Left colon (tissue), 2 donors: Measurements from ENCODE around the gene PRKAG3. TPM values are rescaled to one million over a fixed set of nuclear protein-coding genes. Genes with fewer than 3 reads are reported as not detected.
"Not testable (repeated sequence)": the region's sequence is repeated elsewhere in the genome, so short reads cannot be mapped to it uniquely, and the experiment has no call there.

Experiments
- ATAC-seq: fragments of 200-7000 bp; cut with Tn5 transposase; one replicate; pipeline ENCODE4 v1.9.1; 2020; ENCODE audit warnings: mild to moderate bottlenecking, moderate library complexity
- DNase-seq, 2 donors: peaks; one replicate each; pipeline ENCODE4 v3.0.0-alpha.2; 2020
- intact Hi-C, 2 donors: fragments of 100-400 bp; cut with DNase I in 1 of 2; cut with micrococcal nuclease in 1 of 2; formaldehyde crosslinking; loops; one replicate each; pipeline versions ENCODE4 v1.11.2 to v1.14.0; 2022; cut with DNase I, micrococcal nuclease
- total RNA-seq, 2 donors: library from RNA; stranded (reverse); fragmentation: NEBNext Ultra II Directional; extraction: Animal tissue kit (Norgen Biotek cat#: 25700); gene quantifications; one replicate each; pipeline ENCODE4 v1.2.1, GENCODE V29; 2021
- donor health status: DM: no; HTN: no; CAD: no.
- donor health status: DM: yes; HTN: yes; CAD: no.

PRKAG3 gene
- total RNA-seq, 2 donors from 2014 or later, result not detected

- DNase-seq, result no peak
- no peak for ATAC-seq
- intact Hi-C loops, result no loop called here
These were observed 29.1 kb downstream of the PRKAG3 start for GRCh38 chr2:218802386-218802994.

- DNase-seq (no peak), ATAC-seq (no peak)
- intact Hi-C loops, result no loop called here
These were observed 31.6 kb downstream of the PRKAG3 start for GRCh38 chr2:218799990-218800389.

GRCh38 chr2:218798767-218799504 lies 32.7 kb downstream of the PRKAG3 start:
- no peak for ATAC-seq
- intact Hi-C loops, result no loop called here
- DNase-seq, result no peak

- DNase-seq, result no peak
- ATAC-seq, result no peak
- intact Hi-C loops, result no loop called here
These were observed 34.9 kb downstream of the PRKAG3 start for GRCh38 chr2:218796691-218797090.

DNA sequence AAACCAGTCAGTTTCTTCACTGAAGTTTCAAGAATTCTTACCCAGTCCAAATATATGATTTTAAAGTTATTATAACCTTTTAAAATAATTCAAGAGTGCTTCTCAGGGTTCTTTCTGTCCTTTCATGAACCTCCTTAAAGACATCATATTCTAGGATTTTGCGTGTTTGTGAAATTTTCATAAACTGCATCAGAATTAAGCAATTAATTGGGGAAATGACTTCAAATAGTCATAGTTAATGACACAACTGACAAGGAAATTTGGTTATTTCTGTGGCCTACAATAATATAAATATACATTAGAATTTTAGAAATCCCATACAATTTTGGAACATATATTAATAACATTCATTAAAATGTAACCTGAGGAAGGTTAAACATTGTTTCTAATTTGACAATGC lies 39.2 kb downstream of the PRKAG3 start:
- DNase-seq (no peak), ATAC-seq (no peak)
- intact Hi-C loops, result no loop called here

DNA sequence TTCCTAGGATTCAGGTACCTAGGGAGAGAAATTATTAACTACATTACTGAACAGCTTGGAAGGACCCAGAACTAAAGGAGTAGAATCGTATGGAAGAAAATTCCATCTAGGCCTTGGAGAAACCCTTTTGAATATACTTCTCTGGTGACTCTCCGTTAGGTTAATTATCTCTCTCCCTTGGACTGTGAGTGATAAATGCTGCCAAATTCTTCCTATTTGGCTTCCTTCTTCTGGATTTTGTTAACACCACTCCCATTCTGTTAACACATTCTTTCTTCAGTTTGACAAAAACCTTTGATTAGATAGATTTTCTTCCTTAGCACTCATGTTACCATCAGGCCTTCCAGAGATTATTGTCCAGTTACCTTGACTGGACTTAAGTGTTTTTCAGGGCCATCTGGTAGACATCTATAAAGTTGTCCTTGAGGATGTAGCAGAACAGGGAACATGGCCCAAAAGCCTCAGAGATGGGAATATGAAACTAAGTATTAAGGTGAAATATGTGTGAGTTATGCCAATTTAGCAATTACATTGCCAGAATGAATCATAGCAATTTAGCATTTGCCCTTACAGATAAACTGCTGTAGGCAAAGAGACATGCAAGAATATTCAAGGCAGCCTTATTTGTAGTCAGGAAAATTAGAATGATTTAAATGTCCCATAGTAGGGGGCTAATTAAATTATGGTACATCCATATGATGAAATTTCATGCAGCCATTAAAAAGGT lies 42.9 kb downstream of the PRKAG3 start:
- ATAC-seq, result no peak
- intact Hi-C loops, result no loop called here

GRCh38 chr2:218786133-218786532 lies 45.5 kb downstream of the PRKAG3 start:
- ATAC-seq (no peak), DNase-seq (no peak)
- intact Hi-C loops, result no loop called here

More for the DNA sequence above, 42.9 kb downstream of the PRKAG3 start:
- no peak for DNase-seq

DNA sequence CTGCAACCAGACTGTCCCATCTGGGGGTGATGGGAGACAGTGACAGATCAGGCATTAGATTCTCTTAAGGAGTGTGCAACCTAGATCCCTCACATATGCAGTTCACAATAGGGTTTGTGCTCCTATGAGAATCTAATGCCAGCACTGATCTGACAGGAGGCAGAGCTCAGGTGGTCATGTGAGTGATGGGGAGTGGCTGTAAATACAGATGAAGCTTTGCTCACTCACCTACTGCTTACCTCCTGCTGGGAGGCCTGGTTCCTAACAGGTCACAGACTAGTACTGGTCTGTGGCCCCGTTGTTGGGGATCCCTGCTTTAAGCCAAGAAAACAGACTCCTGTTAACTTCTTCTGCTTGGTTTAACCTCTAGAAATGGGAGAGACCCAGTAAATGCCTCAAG lies 46.5 kb downstream of the PRKAG3 start:
- DNase-seq (peak in 1 of 2 donors; percentile 42), ATAC-seq (no peak)
- intact Hi-C loops, result no loop called here

DNA sequence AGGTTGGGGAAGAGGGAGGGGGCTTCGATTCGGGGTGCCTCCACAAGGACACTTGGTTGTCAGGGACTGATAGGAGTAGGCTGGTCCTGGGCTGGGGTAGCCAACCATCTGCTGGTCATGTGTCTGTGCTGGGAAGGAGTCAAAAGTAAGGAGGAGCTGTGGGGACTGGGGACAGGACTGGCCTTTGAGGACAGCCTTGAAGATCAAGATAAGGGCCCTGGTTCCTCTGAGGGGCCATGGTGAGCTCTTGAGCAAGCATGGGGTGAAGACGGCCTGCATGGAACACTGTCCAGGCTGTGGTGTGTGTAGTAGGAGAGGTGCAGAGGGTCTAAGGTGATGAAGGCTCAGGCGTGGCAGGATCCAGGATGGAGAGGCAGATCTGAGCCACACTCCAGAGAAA lies 47.9 kb downstream of the PRKAG3 start:
- intact Hi-C loops, result no loop called here

DNA sequence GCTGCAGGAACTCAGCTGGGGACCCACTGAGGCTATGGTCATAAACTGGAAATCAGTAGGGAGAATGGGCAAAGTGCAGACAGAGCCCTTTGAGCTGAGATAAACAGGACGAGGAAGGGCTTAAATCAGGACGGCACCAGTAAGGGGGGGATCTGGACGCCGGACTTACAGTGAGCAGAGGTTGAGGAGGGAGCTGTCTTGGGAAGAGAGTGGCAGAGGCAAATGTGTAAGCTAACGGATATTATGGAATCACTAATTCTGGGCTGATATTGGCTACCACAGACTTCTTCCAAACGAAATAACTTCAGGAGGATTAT lies 49.1 kb downstream of the PRKAG3 start:
- ATAC-seq (peak; percentile 81), DNase-seq (peak in 1 of 2 donors; percentile 44)
- intact Hi-C loops, result no loop called here

More for the DNA sequence above, 47.9 kb downstream of the PRKAG3 start:
- ATAC-seq, result no peak
- DNase-seq, result no peak

DNA sequence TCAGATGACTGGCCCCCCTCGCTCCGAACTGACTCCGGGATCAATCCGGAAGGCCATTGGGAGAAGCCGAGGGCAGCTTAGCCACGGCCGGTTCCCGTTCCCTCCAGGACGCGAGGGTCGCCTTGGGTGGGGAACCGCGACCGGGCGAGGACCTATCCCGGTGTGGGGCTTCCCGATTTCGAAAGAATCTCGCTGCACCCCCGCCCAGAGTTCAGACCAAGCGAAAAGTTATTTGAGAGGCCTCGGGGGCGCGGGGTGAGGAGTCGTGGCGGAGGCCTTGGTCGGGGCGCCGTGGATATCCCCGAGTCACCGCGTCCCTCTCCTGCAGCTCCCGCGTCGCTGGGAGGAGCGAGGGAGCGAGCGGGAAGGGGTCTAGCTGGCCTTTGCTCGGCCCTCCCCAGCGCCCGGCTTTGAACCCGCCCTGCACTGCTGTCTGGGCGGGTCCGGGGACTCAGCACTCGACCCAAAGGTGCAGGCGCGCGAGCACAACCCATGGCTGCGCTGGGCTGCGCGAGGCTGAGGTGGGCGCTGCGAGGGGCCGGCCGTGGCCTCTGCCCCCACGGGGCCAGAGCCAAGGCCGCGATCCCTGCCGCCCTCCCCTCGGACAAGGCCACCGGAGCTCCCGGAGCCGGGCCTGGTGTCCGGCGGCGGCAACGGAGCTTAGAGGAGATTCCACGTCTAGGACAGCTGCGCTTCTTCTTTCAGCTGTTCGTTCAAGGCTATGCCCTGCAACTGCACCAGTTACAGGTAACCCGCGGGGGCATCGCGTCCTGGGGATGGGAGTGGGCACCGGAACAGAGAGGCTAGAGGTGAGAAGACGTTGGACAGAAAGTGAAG lies 49.7 kb downstream of the PRKAG3 start, which contains the start of gene CYP27A1:
TSS of gene CYP27A1 (plus strand) at position 457 of the 837 bp plus-strand sequence. CDS start at position 493, 36 bp downstream.
- intact Hi-C loops, result no loop called here
- ATAC-seq (peak; percentile 93), DNase-seq (peak; percentile 67 to 72)

DNA sequence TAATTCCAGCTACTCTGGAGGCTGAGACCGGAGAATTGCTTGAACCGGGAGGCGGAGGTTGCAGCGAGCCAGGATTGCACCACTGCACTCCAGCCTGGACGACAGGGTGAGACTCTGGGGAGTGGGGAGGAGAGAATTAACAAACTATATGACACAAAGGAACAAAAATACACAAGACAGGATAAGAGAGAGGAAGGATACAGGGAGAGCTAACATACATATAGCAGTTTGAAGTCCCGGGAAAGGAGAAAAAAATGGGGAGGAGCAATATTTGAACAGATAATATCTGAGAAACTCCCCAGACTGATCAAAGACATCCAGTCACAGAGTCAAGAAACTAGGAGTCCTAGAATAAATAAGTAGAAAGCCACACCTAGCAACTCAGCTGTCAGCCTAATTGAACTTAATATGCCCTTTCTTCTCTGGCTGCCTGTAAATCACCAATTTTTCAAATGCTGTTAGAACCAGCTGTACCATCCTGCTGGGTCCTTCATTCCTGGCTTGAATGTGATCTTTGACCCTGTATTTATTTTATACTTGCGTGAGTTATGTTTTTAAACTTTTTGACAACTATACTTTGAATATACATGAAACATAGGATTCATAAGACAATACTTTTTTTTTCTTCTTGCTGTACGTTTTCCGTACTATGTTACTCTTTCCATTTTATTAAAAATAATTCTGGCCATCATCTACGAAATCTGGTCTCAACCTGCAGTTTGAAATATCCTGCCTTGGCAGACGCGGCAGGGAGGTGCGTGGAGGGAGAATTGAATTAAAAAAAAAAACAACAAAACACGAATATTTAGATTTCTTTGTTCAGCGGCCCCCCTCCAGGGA lies 50.5 kb downstream of the PRKAG3 start:
- no peak for DNase-seq
- peak; percentile 25 for ATAC-seq
- intact Hi-C loops, result no loop called here

- no peak for ATAC-seq
- DNase-seq, result no peak
- intact Hi-C loops, result no loop called here
These were observed 51.6 kb downstream of the PRKAG3 start for GRCh38 chr2:218780046-218780445.

DNA sequence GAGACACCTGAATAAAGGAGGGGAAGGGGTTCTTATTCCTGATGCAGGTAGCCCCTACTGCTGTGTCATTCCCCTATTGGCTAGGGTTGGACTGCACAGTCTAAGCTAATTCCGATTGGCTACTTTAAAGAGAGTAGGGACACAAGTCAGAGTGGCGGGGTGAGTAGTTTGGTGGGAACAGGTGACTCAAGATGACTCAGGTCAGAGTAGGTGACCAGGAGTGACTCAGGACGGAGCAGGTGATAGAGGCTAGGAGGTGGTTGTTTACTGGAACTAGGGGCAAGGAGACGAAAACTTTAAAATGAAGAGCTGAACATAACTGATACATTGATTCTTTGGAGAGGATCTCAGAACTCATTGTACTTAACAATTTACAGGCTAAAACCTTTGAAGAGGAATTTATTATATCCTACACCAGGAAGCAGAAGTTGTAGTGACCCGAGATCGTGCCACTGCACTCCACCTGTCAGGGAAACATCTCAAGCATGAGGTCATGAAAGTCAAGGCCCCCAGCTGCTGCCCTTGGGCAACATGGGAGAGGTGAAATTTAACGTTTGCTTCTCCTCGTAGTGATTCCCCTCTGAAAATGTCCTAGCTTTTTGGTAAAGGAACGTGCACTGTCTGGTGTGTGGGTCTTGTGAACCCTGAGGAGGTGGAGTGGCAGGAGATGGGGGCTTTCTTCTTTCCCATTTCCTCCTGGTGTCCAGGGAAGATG lies 54.2 kb downstream of the PRKAG3 start:
- no peak for DNase-seq
- intact Hi-C loops, result no loop called here
- ATAC-seq, result no peak

DNA sequence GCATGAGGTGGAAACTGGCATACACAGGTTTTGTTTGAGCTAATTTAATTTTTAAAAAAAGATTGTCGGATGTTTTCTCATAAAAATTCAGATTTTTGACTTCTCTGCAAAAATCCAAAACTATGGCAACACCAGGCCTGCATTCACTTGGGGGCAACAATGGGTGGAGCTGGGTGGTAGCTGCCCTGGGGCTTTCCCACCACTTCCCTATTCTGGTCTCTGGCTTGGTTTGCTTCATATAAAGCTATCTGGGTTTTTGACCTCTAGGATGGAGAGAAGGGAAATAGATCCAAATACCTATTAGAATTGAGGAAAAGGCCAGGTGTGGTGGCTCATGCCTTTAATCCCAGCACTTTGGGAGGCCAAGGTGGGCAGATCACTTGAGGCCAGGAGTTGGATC lies 55.1 kb downstream of the PRKAG3 start:
- ATAC-seq, result no peak
- DNase-seq, result no peak
- intact Hi-C loops, result no loop called here

- intact Hi-C loops, result no loop called here
- no peak for DNase-seq
- no peak for ATAC-seq
These were observed 57.7 kb downstream of the PRKAG3 start for GRCh38 chr2:218773881-218774280.

DNA sequence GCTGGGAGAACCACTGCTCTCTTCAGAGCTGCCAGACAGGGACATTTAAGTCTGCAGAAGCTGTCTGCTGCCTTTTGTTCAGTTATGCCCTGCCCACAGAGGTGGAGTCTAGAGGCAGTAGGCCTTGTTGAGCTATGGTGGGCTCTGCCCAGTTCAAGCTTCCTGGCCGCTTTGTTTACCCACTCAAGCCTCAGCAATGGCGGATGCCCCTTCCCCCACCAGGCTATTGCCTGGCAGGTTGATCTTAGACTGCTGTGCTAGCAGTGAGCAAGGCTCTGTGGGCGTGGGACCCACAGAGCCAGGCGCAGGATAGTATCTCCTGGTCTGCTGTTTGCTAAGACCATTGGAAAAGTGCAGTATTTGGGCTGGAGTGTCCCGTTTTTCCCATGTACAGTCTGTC lies 58.8 kb downstream of the PRKAG3 start:
- DNase-seq, ATAC-seq, intact Hi-C loops: not testable (repeated sequence)
